HG03575 (cell line): ENCODE data around the gene MGME1.
"Not testable (repeated sequence)": the region's sequence is repeated elsewhere in the genome, so short reads cannot be mapped to it uniquely, and the experiment has no call there.

Experiments used
- ATAC-seq: cut with Tn5 transposase; IDR thresholded peaks from one replicate; pipeline ENCODE4 v1.9.1; 2021; ENCODE audit not compliant: unreplicated experiment, insufficient number of reproducible peaks, low FRiP score; ENCODE audit errors: extremely low read depth

MGME1 gene

DNA sequence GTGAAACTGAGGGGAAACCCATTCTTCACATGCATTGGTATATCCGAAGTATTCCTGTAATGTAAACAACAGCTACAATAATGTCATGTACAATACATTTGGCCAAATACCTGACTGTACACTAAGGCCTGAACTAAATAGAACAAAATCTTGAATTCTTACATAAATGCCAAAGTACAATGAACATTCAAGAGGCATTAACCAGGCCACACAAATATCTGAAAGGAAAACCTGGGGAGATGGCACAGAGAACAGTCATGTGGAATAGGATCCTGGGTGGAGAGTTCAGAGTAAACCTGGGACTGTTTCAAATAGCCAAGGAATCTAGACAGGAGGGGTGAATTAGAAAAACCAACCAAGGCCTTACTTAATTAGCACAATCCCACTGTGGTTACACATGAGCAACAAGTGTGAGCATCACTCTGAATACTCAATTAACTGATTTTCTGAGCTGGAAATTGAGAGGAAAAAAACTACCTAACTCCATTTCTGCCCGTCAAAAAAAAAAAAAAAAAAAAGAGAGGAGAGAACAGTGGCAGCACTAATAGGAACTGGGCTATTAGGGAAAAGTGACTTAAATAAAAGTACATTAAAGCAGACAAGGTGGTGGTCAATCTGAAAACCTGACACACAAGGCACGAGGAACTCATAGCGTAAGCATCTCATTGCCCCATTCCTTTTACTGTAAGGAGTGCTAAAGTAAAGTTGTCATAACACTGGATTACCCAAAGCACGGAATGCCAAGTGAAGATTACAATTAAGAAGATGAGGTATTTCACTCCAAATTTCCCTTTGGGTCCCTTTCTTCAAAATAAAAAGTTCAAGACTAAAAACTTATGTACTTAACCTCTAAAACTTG is 11.1 kb upstream of the MGME1 start:
- ATAC-seq = no peak

DNA sequence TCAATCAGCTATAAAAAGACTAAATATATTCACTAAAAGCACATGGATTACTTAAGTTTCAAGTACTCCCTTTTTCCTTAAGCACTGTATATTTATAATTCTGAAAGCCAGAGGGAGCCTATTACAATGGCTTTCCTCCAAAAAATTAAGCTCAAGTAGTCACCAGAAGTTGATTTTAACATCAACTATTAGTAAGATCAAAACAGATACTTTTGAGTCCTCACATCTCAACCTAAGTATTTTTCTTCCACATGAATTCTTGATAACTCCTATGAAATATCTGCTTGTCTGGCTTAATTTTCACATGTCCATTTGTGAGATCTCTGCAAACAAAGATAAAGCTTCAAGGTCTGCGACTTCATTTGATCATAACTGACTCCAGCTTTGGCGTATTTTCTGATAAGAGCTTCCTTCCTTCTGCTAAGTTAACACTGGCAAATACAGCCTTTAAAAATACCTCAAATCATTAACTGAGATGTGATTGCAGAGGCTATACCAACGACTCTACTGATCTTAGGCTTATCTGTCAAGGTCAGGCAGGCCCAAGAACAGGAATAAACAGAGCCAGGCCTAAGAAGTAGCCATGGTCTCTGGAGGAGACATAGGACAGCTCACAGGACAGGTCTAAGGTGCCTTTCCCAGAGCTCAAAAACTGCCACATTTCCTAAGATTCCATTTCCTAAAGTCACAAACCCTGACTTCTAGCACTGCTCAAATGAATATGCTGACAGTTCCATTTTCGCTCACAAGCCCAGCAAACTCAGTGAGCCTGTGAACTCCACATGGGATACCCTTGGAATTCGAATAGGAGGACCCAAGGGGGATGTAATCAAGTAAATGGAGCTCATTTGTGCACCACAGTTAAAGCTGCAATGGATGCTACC is 10.2 kb upstream of the MGME1 start:
- ATAC-seq = no peak

DNA sequence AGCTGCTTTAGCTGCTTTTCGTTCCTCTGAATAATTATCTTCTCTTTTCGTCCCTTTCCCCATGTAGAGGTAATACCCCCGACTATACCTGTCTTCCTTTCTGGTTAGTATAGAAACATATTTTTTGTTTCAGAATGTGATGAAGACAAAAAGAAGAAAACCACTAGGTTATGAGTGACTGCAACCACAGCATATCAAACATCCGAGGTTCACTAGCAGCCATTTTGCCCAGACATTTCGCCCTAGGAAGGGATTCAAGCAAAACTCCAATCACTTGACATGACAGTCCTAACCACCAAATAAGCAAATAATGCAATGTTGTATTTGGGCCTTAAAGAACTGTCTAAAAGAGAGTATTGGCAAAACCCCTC is 9.6 kb upstream of the MGME1 start:
- ATAC-seq = no peak

DNA sequence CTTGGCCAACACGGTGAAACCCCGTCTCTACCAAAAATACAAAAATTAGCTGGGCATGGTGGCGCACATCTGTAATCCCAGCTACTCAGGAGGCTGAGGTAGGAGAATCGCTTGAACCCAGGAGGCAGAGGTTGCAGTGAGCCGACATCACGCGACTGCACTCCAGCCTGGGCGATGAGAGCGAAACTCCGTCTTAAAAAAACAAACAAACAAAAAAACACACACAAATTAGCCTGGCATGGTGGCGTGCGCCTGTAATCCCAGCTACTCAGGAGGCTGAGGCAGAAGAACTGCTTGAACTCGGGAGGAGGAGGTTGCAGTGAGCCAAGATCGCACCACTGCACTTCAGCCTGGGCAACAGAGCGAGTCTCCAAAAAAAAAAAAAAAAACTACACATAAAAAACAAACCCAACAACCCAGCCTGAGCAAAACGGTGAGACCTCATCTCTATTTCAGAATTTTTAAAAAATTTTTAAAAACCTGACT is 8.4 kb upstream of the MGME1 start:
- not testable (repeated sequence) for ATAC-seq

DNA sequence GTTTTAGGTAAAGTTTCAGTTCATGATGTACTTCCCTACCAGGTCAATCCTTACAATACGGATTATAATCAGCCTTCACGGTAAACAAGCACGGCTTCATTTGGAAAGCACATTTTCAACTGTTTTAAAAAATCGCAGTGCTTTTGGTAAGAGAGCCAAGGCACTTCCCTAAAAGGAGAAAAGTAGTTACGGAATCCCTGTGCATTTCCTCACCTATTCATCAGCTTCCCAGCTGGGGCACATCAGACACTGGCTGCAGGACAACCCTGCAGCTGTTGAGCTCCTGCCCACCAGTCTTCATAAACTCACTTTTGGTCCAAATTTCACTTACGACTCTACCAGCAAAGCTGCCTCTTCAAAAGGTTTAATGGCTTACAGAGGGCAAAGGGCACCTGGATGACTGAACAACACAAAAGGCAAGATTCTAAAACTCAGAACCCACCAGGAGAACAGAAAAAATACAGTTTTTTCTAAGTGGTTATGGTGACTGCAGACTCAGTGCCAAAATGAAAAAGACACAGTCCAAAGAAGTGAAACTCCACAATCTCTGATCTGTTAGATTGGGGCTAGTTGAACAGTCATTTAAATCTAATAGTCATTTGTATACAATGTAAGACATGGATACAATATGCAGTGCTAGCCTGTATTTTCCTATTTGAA is 7.8 kb upstream of the MGME1 start:
- ATAC-seq = no peak

DNA sequence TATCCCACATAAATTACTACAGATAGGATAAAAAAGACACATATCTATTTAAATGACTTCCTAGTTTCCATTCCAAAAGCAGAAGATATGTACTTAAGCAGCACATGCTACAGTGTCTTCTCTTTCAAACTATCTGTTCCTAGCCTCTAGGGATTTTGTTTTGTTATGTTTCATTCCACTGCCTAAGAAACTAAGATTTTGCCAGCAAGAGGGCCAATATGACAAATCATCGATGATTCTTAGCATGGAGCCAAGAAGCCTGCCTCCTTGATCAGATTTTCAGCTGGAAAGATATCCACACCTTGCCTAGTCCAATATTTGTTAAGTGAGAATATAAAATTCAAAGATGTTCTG is 7.3 kb upstream of the MGME1 start:
- ATAC-seq = no peak

DNA sequence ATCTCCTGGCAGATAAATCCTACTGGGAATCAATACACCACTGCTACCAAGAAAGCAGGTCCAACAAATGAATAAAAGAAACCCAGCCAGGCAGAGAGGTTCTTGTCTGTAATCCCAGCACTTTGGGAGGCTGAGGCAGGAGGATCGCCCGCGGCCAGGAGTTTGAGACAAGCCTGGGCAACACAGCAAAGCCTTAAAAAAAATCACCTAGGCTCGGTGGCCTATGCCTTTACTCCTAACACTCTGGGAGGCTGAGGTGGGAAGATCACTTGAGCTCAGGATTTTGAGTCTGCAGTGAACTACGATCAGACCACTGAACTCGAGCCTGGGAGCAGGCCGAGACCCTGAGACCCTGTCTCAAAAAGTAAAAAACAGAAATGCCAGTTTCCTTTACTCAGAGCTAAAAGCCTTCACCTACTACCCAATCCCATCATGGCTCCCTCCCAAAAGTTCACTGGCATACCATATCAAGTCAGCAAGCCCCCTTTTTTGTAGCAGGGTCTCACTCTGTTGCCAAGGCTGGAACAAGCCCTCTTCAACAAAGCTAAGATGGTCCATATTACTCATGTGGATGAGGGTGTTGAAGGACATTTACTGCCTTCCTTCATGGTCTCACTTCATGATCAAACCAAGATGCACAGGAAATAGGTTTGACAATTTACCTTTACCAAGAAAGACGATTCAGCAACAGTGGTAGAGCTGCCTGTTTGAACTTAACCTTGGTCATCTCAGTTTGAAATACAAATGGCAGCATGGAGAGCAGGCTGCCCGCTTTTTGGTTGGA is 5.5 kb upstream of the MGME1 start:
- ATAC-seq = no peak

DNA sequence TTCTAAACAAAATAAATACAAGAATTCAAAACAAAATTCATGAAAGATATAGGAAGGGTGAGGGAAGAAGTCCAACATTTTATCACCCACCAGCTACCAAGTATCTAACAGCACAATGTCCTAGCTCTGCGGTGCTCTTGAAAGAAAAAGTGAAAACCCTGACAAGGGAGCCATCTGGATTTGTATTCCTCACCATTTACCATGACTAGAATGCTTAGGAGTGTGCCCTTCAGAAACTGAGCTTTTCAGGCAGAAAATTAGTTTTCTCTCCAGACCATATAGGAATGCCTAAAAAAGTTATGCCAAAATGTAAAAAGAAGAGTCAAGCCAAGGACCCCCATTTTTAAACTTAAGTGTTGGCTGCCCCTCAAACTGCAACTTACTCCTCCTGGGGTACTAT is 4.7 kb upstream of the MGME1 start:
- no peak for ATAC-seq

DNA sequence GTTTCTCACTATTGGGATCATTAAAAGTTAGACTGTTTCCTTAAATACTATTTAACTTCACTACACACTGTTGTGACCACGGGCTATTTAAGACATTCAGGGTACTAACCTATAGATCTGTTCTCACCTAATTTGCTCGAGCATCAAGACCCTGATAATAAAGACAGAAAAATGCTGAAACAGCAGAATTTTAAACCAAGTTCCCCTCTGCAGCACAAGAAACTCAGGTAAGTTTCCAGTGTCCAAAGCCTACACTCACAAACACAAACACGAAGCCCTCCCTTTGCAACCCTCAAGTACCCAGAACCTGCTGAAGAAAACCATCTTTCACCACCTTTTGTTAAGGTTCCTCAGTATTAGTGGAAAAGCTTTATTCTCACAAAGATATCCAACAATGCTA is 4.2 kb upstream of the MGME1 start:
- no peak for ATAC-seq

DNA sequence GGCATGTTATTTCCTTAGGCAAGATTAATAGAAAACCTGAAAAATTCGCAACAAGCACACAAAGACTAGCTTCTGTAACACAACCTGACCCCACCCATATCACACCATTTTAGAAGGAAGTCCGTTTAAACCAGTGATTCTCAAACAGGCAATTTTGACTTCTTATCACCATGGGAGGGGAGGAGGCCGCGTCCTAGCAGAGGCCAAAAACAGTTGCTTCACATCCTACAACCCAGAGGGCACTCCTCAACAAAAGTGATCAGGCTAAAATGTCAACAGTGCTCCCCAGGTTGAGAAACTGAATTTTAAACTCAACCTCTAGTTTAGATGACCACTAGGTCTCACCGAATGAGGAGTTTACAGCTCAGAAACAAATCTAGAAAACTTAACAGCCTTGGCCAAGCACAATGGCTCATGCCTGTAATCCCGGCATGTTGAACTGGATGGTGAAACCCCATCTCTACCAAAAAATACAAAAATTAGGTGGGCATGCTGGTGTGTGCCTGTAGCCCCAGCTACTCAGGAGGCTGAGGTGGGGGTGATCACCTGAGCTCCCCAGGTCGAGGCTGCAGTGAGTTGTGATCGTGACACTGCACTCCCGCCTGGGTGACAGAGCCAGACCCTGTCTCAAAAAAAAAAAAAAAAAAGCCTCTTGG is 3.6 kb upstream of the MGME1 start:
- ATAC-seq = no peak

DNA sequence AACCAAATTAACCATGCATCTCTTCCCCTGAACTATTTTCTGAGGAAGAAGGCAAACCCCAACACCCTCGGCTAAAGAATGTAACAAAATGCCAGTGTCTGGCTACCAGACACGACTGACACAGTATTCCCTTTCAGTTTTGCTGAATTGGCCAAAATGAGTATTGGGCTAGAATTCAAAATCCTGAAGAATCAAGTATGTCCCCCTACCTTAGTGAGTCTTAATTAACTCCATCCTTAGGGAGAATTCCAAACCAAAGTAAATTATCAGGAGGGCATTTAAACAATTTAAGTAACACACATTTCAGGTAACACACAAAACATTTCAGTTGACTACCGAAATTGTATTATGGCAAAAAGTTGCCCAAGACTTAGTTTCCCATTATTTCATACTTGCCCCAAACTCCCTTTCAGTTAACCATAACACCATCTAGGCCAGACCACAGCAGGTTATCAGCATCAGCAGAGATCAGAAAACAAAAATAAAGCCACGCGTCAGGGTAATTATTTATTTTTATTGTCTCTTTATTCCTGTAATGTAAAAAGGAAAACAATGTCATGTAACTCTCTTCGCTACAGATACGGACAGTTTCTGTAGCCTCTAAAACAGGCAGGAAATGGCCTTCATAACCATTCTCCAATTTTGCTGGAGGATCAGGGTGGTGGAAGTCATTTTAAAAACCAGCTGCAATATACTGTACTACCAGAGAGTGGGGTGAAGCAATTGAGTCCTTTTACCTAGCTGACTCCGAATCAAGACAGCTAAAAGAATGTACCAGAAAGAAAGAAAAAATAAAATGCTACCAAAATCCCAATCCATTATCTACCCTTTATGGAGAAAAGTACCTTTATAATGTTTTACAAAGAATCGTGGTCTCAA is 2.1 kb upstream of the MGME1 start:
- ATAC-seq = no peak

DNA sequence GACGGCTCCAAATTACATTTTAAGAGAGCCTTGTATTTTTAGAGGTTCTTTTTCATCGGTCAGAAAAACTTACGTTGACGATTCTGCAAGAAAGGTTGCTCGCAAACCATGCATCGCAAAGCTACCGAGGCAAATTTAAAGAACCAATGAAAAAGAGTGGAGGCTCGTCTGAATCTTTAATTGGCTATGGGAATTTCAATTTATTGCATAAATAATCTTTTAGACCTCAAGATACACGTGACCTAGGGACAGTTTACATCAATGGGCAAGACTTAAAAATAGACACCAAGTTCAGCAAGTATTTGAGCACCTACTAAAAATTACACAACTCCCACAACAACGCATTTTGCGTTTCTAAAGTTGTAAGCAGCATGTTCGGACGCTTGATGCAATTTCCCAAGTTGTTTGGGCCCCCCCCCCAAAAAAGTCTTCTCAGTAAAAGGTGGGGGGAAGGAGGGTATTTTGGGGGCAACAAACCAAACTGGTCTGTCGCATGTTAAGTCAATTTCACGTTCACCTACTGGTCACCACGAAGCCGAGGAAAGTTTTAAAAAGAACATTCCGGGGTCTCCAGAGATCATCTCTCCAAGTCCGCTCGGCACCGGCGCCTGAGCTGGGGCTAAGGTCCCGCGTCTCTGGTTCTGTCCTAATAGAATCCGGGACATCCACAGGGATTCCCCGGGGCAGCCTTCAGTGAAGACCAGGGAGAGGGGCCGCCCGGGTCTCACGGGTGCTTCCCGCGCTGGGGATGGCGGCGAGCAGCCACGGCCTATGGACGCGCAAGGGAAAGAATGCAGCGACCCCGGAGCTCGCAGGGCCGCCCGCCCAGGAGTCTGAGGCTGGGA is 1.1 kb upstream of the MGME1 start:
- ATAC-seq = no peak

DNA sequence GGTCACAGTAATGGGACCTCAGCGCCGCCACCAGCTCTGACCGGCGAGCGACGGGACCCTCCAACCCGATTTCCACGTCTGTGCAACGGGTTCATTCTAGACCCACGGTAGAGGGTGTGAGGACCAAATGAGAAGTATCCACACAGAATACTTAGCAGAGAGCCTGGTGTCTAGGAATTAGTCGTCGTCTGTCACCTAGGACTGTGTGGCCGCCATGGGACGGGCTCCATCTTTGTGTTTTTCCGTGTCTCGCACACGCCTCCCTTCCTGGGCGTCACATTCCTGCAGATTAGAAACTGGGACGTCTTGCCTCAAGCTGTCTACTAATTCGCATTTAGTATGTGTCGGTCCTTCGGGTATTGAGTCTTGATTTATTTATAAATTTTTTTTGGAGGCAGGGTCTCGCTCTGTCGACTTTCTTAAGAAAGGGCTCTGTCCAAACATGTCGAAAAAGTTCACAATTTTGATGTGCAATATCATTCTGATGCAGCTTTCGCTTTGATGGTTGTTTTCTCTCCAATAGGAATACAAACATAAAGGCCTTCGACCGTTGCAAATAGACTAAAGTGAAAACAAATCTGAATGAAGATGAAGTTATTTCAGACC is 563 bp downstream of the MGME1 start:
- ATAC-seq = no peak

DNA sequence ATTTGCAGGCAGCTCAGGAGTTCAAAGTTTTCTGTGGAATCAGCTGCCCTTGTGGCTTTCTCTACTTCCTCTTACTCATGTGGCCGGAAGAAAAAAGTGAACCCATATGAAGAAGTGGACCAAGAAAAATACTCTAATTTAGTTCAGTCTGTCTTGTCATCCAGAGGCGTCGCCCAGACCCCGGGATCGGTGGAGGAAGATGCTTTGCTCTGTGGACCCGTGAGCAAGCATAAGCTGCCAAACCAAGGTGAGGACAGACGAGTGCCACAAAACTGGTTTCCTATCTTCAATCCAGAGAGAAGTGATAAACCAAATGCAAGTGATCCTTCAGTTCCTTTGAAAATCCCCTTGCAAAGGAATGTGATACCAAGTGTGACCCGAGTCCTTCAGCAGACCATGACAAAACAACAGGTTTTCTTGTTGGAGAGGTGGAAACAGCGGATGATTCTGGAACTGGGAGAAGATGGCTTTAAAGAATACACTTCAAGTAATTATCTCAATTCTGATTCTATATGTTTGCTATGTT is 1.1 kb downstream of the MGME1 start:
- ATAC-seq = no peak

DNA sequence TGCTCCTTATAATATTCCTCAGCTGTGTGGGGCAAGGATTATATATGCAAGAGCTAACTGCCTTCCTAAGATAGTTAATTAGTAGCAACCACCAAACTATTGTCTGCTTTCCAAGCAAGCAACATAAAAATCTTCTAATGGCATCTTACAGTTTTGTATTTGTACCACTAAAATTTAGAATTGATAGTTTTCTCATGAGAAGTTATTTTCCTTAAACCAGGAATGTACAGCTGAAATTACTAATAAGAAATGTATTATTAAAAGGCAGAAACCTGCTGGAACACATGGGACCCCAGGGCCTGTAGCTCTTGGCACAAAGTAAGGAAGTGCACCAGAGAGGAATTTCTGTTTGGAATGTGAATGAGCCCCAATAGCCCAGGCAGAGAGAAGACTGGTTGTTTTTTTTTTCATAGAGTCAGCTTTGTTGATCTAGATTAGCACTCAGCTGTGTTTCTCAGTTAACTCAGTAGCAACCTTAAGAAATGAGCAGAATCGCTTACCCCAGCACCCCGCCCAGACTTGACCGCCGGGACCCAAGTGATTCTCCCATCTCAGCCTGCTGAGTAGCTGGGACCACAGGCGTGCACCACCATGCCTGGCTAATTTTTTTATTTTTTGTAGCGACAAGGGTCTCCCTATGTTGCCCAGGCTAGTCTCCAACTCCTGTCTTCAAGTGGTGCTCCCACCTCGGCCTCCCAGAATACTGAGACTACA is 2.6 kb downstream of the MGME1 start:
- no peak for ATAC-seq

DNA sequence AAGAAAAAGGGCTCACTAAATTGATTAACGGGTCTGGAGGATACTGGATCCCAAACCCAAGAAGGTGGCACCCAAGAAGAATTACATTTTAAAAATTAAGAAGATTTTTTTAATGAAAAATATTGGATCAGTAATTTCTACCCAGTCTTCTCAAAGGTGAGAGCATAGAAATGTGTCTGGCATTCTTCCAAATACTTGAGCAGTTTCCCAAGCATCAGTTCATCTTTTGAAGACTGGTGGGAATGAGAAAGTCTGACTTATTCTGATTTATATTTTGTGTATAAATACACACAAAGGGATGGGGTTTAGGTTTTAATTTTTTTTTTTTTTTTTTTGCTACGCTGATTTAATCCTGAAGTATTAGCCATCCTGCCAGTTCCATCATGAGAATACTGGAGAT is 3.3 kb downstream of the MGME1 start:
- no peak for ATAC-seq
